Left cardiac atrium (tissue), 4 donors: ENCODE results near the gene BBS7. TPM values are rescaled to one million over a fixed set of nuclear protein-coding genes. Genes with fewer than 3 reads are reported as not detected.

Experiments used
- ATAC-seq, 2 donors: fragments of 200-7000 bp; cut with Tn5 transposase; one replicate each; pipeline ENCODE4 v1.9.1; 2020; ENCODE audit warnings: mild to moderate bottlenecking in 2 of 2, moderate library complexity in 2 of 2
- DNase-seq: peaks from one replicate; pipeline ENCODE4 v3.0.0-alpha.2; 2020
- intact Hi-C, 2 donors: fragments of 100-400 bp; cut with DNase I; formaldehyde crosslinking; loops; one replicate each; pipeline versions ENCODE4 v1.14.1 to v1.15.1; 2022 to 2023
- total RNA-seq, 2 donors: library from RNA; stranded (reverse); fragmentation: NEBNext Ultra II Directional; extraction: Animal tissue kit (Norgen Biotek cat#: 25700); gene quantifications; one replicate each; pipeline ENCODE4 v1.2.1, GENCODE V29; 2021
- donor health status: DM: no; HTN: yes; CAD: no.
- donor health status: DM: no; HTN: yes; CAD: no; lungs with severe emphysema.
- donor health status: DM: yes; HTN: yes; CAD: no.
- donor health status: Dilated cardiomyopathy.

Gene BBS7
- total RNA-seq, 2 donors from 2014 or later = 8.0 to 9.4 TPM

DNA sequence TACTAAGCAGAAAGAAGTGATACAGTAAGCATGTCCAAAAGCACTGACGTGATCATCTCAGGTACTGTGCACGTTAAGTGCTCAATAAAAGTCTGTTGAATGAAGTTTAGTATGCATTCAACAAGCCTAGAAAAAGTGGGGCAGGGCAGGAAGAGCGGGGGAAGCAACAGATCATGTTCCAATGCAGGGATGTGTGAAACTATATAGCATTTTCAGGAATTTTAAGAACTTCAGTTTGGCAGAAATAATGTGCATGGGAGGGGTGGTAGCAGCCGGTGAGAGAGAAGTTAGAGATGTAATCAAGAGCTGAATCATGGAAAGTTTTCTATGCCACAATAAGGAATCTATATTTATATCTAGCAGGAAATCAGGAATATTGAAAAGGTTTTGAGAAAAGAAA is 27.4 kb downstream of the BBS7 start:
- ATAC-seq = no peak
- no peak for DNase-seq
- intact Hi-C loops = no loop called here

DNA sequence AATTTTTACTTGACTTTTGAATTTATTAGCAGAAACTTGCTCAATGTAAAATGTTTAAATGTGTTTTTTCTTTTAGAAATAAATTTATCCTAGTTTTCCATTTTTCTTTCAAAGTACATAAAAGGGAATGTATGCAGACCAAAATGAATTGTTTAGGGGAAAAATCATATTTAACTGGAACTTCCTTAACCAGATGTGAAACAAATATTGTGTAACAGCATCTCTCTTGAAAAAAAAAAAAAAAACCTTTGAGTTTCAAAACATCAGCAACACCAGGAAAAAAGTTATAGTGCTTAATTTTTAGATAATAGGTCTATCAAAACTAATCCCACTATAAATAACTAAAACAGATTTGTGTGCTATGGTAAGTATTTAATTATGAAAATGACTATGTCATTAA is 32.1 kb downstream of the BBS7 start:
- intact Hi-C loops = no loop called here
- DNase-seq (no peak), ATAC-seq (no peak)

DNA sequence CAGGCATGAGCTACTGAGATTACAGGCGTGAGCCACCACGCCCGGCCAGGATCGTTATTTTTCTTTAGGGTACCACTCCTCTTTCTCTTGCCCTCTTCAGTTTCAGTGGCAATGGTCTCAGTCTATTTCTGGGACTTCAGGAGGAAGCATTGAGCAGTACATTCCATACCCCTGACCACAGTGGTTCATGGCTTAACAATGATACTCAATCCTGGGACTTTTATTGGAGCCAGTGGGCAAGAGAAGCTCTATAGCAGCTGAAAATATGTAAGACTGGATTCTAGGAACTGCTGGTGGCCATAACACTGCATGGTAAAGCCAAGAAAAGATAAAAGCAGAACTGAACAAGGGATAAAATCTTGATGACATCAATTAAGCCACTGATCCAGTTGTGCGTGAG is 40.8 kb downstream of the BBS7 start:
- DNase-seq (no peak), ATAC-seq (no peak)
- intact Hi-C loops = no loop called here

DNA sequence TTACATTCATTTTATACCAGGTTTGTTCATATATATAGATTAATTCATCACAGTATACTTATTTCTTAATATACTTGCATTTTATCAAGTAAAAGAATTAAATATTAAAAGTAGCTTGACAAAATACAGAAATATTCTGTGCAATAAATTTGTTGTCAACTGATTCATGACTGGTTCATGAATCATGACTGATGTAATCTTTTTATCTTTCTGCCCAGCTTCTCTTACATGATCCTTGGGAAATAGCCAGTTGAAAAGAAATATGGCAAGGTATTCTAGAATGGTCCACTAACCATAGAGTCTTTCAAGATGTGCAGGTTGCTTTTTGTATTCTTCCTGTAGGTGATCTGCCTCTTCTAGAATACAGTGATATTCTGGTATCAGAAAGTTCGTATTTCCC is 42.4 kb downstream of the BBS7 start:
- no peak for DNase-seq
- intact Hi-C loops = no loop called here
- no peak for ATAC-seq

DNA sequence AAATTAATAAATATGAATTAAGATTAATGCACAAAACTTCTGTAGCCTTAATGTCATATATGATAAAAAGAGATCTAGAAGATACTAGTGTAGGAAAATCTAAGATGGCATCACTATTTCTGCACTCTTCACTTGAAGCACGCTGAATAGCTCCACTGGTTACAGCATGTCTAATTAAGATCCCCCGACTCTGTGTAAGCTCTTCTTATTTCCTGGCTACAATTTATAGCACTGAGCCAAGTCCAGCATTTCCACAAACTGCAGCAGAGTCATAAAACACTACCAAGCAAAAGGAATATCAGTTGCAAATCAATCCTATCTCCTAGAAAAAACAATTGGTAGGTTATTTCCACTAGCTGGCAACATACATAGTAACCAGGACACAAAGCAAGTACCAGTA is 45.3 kb downstream of the BBS7 start:
- no peak for DNase-seq
- intact Hi-C loops = no loop called here
- no peak for ATAC-seq

DNA sequence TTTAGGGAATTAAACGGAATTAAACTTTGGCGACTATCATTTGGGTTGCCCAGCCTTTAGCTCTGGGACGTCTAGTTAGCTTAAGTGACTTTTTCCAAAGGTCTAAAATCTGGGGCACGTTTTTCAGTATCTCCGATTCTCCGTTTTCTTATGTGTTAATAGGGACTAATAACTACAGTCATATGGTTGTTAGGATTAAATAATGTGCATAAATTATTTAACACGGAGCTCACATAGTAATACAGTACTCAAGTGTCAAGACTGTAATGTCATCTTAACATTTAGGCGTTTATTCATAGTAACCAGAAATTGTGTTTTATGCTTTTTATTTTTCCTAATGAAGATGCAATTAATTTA is 46.1 kb downstream of the BBS7 start:
- ATAC-seq = no peak
- no peak for DNase-seq
- intact Hi-C loops = no loop called here

DNA sequence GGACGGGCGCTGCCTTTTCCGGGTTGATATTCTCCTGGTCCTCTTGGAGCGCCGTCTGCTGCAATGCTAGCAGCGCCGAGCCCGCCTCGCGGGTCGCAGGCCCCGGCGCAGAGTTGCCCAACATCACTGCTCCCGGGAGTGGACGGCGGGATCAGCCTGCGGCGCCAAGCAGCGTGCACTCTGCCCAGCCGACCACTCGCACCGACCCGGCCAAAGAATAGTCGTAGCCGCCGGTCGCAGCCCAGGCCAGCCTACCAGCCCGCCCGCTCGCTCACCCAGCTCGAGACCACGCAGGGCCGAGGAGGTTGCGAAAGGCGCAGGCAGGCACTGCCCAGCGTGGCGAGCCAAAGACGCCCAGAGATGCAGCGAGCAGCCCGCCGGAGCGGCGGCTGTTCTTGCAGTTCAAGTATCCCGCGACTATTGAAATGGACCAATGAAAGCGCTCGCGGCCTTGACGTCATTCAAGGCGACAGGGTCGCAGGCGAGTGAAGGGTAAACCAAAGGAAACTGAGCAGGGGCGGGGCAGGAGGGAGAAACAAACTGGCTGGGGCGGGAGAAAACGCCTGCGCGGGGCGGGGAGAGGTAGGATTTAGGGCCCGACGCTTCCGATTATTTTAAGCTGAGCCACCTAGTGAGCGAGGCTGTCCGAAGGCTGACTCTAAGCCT is 46.6 kb downstream of the BBS7 start, which contains the start of gene CCNA2:
TSS of gene CCNA2 (minus strand) at position 379 of the 666 bp plus-strand sequence. CDS start at position 124, 255 bp downstream.
- DNase-seq (peak; percentile 97), ATAC-seq (peak; percentile 100)
- intact Hi-C loops = no loop called here

DNA sequence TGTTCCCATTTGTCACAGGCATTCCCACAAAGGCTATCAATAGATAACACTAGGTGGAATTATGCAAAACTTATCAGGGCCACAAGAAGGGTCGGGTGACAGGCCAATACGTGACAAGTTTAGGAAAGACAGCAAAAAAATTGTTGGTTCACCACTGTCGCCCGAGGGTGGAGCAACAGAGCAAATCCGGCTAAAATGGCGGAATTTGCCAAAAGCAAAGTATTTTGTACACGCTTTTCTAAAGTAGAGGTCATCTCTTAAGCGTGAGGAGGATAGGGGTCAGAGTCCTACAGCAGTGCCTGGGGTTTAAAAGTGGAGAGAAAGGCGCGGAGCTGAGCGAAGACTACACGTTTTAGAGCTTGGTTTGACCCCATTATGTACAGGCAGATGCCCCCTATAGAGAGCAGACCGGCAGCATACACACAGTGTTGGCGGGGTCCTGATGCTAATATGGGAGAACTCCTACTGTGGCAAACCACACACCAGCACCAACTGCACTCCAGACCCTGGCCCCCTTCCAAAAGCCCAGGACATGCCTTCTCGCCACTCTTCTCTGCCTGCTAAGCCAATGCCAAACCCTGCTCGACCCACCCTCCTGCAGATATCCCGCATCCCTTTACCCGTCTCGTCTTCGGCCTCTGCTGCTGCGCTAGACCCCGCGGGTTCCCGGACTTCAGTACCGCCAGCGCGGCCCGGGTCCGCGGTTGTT is 47.3 kb downstream of the BBS7 start:
- intact Hi-C loops = no loop called here
- DNase-seq = no peak
- peak; percentile 5 to 8 for ATAC-seq

DNA sequence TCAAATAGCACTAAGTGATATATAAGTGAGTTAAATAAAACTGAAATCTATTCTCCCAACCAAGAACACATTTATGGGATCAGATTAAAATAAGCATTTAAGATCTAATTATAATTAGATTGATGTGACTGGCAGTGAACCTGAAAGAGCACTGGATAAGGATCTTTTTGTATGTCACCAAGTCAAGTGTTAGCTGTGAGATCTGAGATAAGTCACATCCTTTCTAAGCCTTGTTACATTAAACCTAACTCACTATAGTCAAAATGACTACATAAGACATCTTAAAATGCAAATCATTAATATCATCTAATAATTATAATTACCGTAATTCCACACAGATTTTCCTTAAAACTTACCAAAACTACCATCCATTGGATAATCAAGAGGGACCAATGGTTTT is 48.2 kb downstream of the BBS7 start:
- no peak for ATAC-seq
- intact Hi-C loops = no loop called here
- DNase-seq = no peak

- no peak for ATAC-seq
- no peak for DNase-seq
- intact Hi-C loops = no loop called here
Measured at GRCh38 chr4:121819216-121819965, 50.9 kb downstream of the BBS7 start.

DNA sequence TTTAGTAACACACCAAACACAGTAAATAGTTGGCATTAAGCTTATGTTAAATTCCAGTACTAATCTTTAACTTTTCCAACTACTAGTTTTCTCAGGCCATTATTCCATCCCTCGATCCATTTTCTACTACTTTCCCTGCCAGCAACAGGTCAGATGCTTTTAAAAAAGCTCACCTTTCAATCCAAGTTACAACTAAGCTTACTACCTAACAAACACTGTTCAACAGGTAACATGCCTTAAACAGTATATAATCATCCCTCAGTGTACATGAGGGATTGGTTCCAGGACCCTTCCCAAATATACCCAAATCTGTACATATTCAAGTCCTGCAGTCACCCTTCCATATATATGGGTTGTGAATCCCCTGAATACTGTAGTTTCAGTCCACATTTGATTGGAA is 52.1 kb downstream of the BBS7 start:
- intact Hi-C loops = no loop called here
- ATAC-seq (no peak), DNase-seq (no peak)

- no peak for ATAC-seq
- intact Hi-C loops = no loop called here
- no peak for DNase-seq
Measured at GRCh38 chr4:121817701-121818100, 52.6 kb downstream of the BBS7 start.

DNA sequence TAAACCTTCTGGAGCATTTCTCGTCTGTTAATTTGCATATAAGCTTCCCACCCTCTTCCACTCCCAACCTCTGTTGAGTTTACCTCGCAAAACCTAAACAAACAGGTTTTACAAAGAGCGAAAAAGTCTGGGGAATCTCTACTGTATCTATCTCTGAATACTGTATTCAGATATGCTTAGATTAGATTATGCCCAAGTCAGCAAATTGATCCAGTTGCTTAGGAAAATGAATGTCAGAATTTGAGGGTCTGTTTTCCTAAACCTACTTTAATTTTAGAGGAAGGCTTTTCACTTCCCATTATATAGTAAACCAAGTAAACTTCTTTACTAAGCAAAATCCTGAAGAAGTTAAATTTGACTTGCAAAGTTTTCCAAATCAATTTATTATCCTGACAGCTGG is 53.3 kb downstream of the BBS7 start:
- no peak for ATAC-seq
- no peak for DNase-seq
- intact Hi-C loops = no loop called here

GRCh38 chr4:121814756-121815155 is 55.5 kb downstream of the BBS7 start:
- DNase-seq (no peak), ATAC-seq (no peak)
- intact Hi-C loops = no loop called here

GRCh38 chr4:121811122-121811521 is 59.2 kb downstream of the BBS7 start:
- no peak for DNase-seq
- ATAC-seq = no peak
- intact Hi-C loops = no loop called here

DNA sequence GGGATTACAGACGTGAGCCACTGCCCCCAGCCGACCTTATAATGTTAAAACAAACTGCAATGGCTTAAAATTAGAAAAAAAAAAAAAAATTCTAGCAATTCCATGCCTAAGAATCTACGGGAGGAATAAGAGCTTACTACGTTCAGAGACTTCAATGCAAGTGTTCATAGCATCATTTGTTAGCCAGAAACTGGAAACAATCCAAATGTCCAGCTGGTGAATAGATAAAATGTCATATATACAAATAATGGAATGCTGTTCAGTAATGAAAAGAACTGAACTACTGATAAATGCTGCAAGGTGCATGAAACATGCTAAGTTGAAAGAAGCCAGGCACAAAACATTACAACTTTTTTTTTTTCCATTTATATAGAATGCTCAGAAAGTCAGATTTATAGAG is 63.9 kb downstream of the BBS7 start:
- intact Hi-C loops = no loop called here
- no peak for DNase-seq
- ATAC-seq = no peak

DNA sequence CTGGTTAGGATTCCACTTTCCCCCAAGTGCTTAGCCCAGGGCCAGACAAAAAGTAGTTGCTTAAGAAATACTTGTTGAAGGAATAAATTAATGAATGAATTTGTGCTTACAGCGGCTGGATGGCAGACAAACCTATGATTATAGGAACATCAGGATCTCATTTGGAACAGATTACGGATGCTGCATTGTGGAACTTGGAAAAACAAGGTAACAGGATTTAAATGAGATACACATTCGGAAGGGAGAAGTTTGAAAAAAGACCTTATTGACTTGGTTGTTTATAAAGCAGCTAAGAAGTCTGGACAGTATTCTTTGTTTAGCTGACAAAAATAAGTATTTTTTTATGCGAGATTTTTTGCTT is 68.6 kb downstream of the BBS7 start:
- intact Hi-C loops = loop anchor here in 1 of 2 donors (5.0 kb wide), 1 partner anchor 104 kb away; the partner anchor contains the start of gene ANXA5
- ATAC-seq = no peak
- DNase-seq = no peak

DNA sequence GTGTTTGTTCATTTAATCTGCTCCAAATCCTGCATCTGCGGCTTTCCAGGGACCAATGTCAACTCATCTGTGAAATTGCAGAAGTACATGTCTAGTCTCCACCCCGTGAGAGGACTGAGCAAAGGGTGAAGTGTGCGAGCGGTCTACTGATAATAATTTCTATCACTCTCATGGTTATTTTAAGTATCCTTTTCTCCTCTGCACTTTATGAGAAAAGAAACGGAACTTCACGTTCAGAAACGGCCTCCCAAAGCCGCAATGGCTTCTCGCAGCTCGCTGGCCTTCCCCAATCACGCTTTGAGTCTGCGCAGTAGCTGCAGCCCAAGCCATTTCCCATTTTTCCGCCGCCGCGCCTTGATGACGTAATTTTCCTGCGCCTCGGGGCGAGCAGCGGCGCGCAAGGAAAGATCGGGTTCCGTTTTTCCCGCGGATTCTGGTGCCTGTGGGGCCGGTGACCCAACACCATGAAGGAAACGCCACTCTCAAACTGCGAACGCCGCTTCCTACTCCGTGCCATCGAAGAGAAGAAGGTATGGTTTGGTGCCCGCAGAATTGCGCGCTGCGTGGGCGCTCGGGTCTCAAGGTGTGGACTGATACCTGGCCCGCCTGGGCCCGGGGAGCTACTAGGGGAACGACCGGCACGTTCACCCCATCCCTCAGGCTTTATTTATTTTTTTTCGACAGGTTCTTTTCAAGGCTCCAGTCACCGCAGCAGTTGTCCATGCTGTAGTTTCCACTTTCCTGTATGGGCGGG is 69.1 kb downstream of the BBS7 start, which contains the start of gene EXOSC9:
TSS of gene EXOSC9 (plus strand) at position 363 of the 754 bp plus-strand sequence. CDS start at position 465, 102 bp downstream.
- ATAC-seq (peak; percentile 97 to 98), DNase-seq (peak; percentile 94)
- intact Hi-C loops = loop anchor here in 1 of 2 donors (5.0 kb wide), 1 partner anchor 104 kb away; the partner anchor contains the start of gene ANXA5

DNA sequence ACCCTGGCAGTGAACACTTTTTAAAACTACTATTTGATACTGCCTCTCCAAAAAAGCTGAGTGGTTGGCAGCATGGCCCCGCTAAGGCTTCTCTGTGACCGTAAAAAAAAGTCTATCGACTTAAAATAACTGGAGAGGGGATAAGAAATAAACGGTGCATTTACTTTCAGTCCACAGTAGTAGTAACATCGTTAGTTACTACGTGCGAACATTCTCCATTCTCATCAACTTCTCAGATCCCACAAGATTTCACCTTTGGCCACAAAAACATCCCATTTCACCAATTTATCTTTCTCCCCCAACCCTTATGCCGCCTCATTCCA is 69.7 kb downstream of the BBS7 start:
- intact Hi-C loops = loop anchor here in 1 of 2 donors (5.0 kb wide), 1 partner anchor 103 kb away; the partner anchor contains the start of gene ANXA5
- no peak for DNase-seq

More for the DNA sequence above, 69.7 kb downstream of the BBS7 start:
- peak; percentile 35 to 43 for ATAC-seq
